ENCODE results near the gene FOXL2NB. TPM values are rescaled to one million over a fixed set of nuclear protein-coding genes. Genes with fewer than 3 reads are reported as not detected.

FOXL2NB gene
- total and polyA plus RNA-seq, 9 donors = 35.8 to 137 (median 68.3) TPM

GRCh38 chr3:138909904-138910303 lies 37.1 kb upstream of the FOXL2NB start:
- DNase-seq = no peak
- H3K4me3 ChIP-seq = no peak overlapping the region
- H3K9me3 ChIP-seq = no peaks in the 10 kb centered on the region
- no peaks in the 10 kb centered on the region for H3K36me3 ChIP-seq
- H3K4me1 ChIP-seq (ENCODE audit: insufficient read depth) = no peaks in the 10 kb centered on the region
- H3K27me3 ChIP-seq = no peaks in the 10 kb centered on the region
- TF ChIP-seq POLR2A (IDR thresholded peaks at IDR 0.05) (no peak), EP300 (IDR thresholded peaks at IDR 0.05) (no peak), CTCF (IDR thresholded peaks at IDR 0.05) (no peak)
- intact Hi-C loops (cut with DNase I) = loop anchor here in 3 of 4 donors (10.0 kb wide), 4 partner anchors 75 to 575 kb away; partner anchors contain the start of gene PIK3CB (in 2 of the 3)
- H3K27ac ChIP-seq = no peak overlapping the region

- TF ChIP-seq POLR2A (IDR thresholded peaks at IDR 0.05) (no peak), EP300 (IDR thresholded peaks at IDR 0.05) (no peak), CTCF (IDR thresholded peaks at IDR 0.05) (no peak)
- Histone ChIP-seq H3K4me3 (no peak overlapping the region), H3K27me3 (no peaks in the 10 kb centered on the region), H3K9me3 (no peaks in the 10 kb centered on the region), H3K27ac (no peak overlapping the region), H3K36me3 (no peaks in the 10 kb centered on the region), H3K4me1 (ENCODE audit: insufficient read depth) (no peaks in the 10 kb centered on the region)
- WGBS, 3 donors = 94 to 96% (median 95%) methylated on average over 1 of the region's 1 CpG
- no peak for DNase-seq
- intact Hi-C loops (cut with DNase I) = loop anchor here in 3 of 4 donors (2.0 to 10.0 kb wide), 5 partner anchors 75 to 577 kb away; partner anchors contain the start of gene PIK3CB (in 2 of the 3)
These were observed 35.4 kb upstream of the FOXL2NB start for GRCh38 chr3:138911621-138912020.

- Histone ChIP-seq H3K4me3 (no peak overlapping the region), H3K36me3 (no peaks in the 10 kb centered on the region), H3K9me3 (no peaks in the 10 kb centered on the region), H3K27ac (no peak overlapping the region), H3K4me1 (ENCODE audit: insufficient read depth) (no peaks in the 10 kb centered on the region), H3K27me3 (no peaks in the 10 kb centered on the region)
- DNase-seq = no peak
- TF ChIP-seq POLR2A (IDR thresholded peaks at IDR 0.05) = no peak
- no peak for TF ChIP-seq EP300 (IDR thresholded peaks at IDR 0.05)
- TF ChIP-seq CTCF (IDR thresholded peaks at IDR 0.05) = no peak
- intact Hi-C loops (cut with DNase I) = loop anchor here in 3 of 4 donors (2.0 to 10.0 kb wide), 5 partner anchors 75 to 577 kb away; partner anchors contain the start of gene PIK3CB (in 2 of the 3)
- WGBS, 3 donors = 83 to 93% (median 86%) methylated on average over 4 of the region's 4 CpGs
These were observed 34.8 kb upstream of the FOXL2NB start for GRCh38 chr3:138912237-138912636.

- no peaks in the 10 kb centered on the region for H3K36me3 ChIP-seq
- no peaks in the 10 kb centered on the region for H3K9me3 ChIP-seq
- no peak for TF ChIP-seq CTCF (IDR thresholded peaks at IDR 0.05)
- TF ChIP-seq POLR2A (IDR thresholded peaks at IDR 0.05) = no peak
- TF ChIP-seq EP300 (IDR thresholded peaks at IDR 0.05) = no peak
- H3K27me3 ChIP-seq = no peaks in the 10 kb centered on the region
- WGBS, 3 donors = 87 to 90% (median 88%) methylated on average over 3 of the region's 3 CpGs
- intact Hi-C loops (cut with DNase I) = loop anchor here (2.0 to 10.0 kb wide), 6 partner anchors 77 to 579 kb away; partner anchors contain the start of genes PIK3CB (in 2 of the 4) and CEP70 (in 1 of the 4)
- H3K4me3 ChIP-seq = no peak overlapping the region
- H3K27ac ChIP-seq = no peak overlapping the region
- H3K4me1 ChIP-seq (ENCODE audit: insufficient read depth) = no peaks in the 10 kb centered on the region
- DNase-seq = no peak
These were observed 33.3 kb upstream of the FOXL2NB start for GRCh38 chr3:138913766-138914165.

All from ovary (tissue), 9 donors.